SH-SY5Y (cell line): ENCODE results near the gene CDHR1.

Experiments used
- GATA2 ChIP-seq: IDR thresholded peaks from 2 replicates; pipeline ENCODE4 v1.6.1; 2011; ENCODE audit warnings: mild to moderate bottlenecking, low read depth, low read length
- GATA3 ChIP-seq: IDR thresholded peaks from 2 replicates; pipeline ENCODE4 v1.6.1; 2011; ENCODE audit warnings: low read depth, mild to moderate bottlenecking, low read length, moderate library complexity

DNA sequence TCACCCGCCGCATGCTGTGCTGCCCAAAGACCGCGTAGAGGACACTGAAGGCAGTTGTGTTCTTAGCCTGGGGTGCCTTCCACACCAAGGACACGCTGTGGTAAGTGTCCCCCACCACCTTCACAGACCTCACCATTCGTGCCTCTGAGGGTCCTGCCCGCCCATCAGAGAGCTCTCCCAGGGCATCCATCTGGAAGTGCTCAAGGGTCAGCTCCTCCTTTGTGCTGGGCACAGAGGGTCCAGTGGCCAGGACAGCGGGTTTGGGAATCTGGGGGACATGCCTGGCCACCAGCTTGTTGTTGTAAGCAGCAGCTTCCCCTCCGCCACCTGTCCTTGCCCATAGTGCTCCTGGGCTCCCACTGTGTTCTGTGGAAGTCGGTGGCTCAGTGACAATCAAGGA lies 38.0 kb downstream of the CDHR1 start:
- TF ChIP-seq GATA2, result no peak
- TF ChIP-seq GATA3, result no peak
